Stomach (tissue), 4 donors: ENCODE results near the gene DNAJC1.

ENCODE experiments used
- POLR2A ChIP-seq, 4 donors: fragments of 450-650 bp; IDR thresholded peaks; one replicate each; pipeline ENCODE4 v1.6.1; 2016; ENCODE audit warnings: antibody characterized with exemption in 4 of 4, control low read depth in 2 of 4, mild to moderate bottlenecking in 1 of 4, moderate library complexity in 1 of 4
- TF ChIP-seq, protein P1 (sequence below), 7 experiments: fragments of 450-650 bp in 4 of 7; fragments of 200-600 bp in 3 of 7; sonication (generic) in 3 of 7; IDR thresholded peaks; one replicate each; pipeline ENCODE4 v1.5.1; 2016 to 2019; ENCODE audit warnings: antibody characterized with exemption in 7 of 7, control low read depth in 2 of 7, mild to moderate bottlenecking in 1 of 7

- TF ChIP-seq, protein P1, sequence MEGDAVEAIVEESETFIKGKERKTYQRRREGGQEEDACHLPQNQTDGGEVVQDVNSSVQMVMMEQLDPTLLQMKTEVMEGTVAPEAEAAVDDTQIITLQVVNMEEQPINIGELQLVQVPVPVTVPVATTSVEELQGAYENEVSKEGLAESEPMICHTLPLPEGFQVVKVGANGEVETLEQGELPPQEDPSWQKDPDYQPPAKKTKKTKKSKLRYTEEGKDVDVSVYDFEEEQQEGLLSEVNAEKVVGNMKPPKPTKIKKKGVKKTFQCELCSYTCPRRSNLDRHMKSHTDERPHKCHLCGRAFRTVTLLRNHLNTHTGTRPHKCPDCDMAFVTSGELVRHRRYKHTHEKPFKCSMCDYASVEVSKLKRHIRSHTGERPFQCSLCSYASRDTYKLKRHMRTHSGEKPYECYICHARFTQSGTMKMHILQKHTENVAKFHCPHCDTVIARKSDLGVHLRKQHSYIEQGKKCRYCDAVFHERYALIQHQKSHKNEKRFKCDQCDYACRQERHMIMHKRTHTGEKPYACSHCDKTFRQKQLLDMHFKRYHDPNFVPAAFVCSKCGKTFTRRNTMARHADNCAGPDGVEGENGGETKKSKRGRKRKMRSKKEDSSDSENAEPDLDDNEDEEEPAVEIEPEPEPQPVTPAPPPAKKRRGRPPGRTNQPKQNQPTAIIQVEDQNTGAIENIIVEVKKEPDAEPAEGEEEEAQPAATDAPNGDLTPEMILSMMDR (IDR thresholded peaks at IDR 0.05): no peak
- no peak for TF ChIP-seq POLR2A (IDR thresholded peaks at IDR 0.05)
These were observed 98.6 kb downstream of the DNAJC1 start for GRCh38 chr10:21904930-21905329.
